K562 (cell line): ENCODE results near the gene OR52E5. TPM values are rescaled to one million over a fixed set of nuclear protein-coding genes. Genes with fewer than 3 reads are reported as not detected.

ENCODE experiments used
- ATAC-seq: fragments of 200-7000 bp; cut with Tn5 transposase; 3 replicates; pipeline ENCODE4 v1.9.1; 2020; ENCODE audit warnings: moderate library complexity
- BruUV-seq: library from RNA; stranded (reverse); fragments of 400-500 nt; replicated peaks from 2 replicates; lab custom pipeline; 2021; lab: Mats Ljungman, UMichigan
- CTCF ChIA-PET: fragments of 300-600 bp; formaldehyde crosslinking; extraction: SDS; loops from one replicate; lab custom pipeline; 2021; ENCODE audit warnings: low intra/inter-chr PET ratio; lab: Yijun Ruan, JAX
- POLR2A ChIA-PET: fragments of 300-600, 350-650 bp; sonication (Branson Sonifier 250); formaldehyde crosslinking; extraction: SDS; loops from one replicate; lab custom pipeline; 2021; ENCODE audit warnings: antibody characterized with exemption, inconsistent platforms; lab: Yijun Ruan, JAX
- DNase-seq, 4 experiments: peaks; one replicate each; pipeline versions ENCODE4 v3.0.0 to v3.0.0-alpha.2; 2011 to 2018; ENCODE audit warnings: low spot score in 3 of 4, mixed read lengths in 3 of 4; ENCODE audit errors: extremely low read depth in 1 of 4
- FAIRE-seq: peaks from 2 replicates; lab custom pipeline; 2011; peaks lifted over from hg19 to GRCh38; lab: Jason Lieb, UNC
- H2AFZ ChIP-seq: 2 replicates; pipeline ENCODE4 v1.6.0; 2011; ENCODE audit warnings: low read depth, low read length, control low read depth, inconsistent platforms
- H3K27ac ChIP-seq: fragments of 200-600 bp; 3 replicates; pipeline ENCODE4 v1.8.0; 2011; ENCODE audit warnings: low read depth, mild to moderate bottlenecking, control low read depth, inconsistent platforms, low read length, moderate library complexity, mixed read lengths; ENCODE audit errors: extremely low read depth
- H3K27me3 ChIP-seq, 2 experiments: fragments of 300-600 bp in 1 of 2; 2 replicates in 1 of 2; 3 replicates in 1 of 2; pipeline versions ENCODE4 v1.6.0 to v1.8.0; 2011; ENCODE audit warnings: inconsistent platforms in 2 of 2, low read length in 2 of 2, mild to moderate bottlenecking in 1 of 2, mixed read lengths in 1 of 2, moderate library complexity in 1 of 2; ENCODE audit not compliant: control insufficient read depth in 2 of 2, insufficient read depth in 2 of 2
- H3K36me3 ChIP-seq: fragments of 300-600 bp; 3 replicates; pipeline ENCODE4 v1.8.0; 2011; ENCODE audit warnings: mild to moderate bottlenecking, low read length, inconsistent platforms; ENCODE audit not compliant: control insufficient read depth, insufficient read depth
- H3K4me1 ChIP-seq, 2 experiments: fragments of 200-600 bp in 1 of 2; replicated peaks in 1 of 2; 2 replicates in 1 of 2; 3 replicates in 1 of 2; pipeline versions ENCODE4 v1.5.1 to v1.8.0; 2011; ENCODE audit warnings: inconsistent platforms in 2 of 2, low read length in 2 of 2, mild to moderate bottlenecking in 1 of 2, mixed read lengths in 1 of 2, moderate library complexity in 1 of 2; ENCODE audit not compliant: control insufficient read depth in 2 of 2, insufficient read depth in 2 of 2
- H3K4me2 ChIP-seq: 2 replicates; pipeline ENCODE4 v1.6.1; 2011; ENCODE audit warnings: low read length, control low read depth, inconsistent platforms, mixed read lengths; ENCODE audit not compliant: insufficient read depth
- H3K4me3 ChIP-seq: fragments of 200-600 bp; sonication (generic), shearing (Covaris generic); 2 replicates; pipeline ENCODE4 v1.5.1; 2016; ENCODE audit warnings: control low read depth, inconsistent platforms
- H3K79me2 ChIP-seq: fragments of 200-600 bp; 3 replicates; pipeline ENCODE4 v1.8.0; 2011; ENCODE audit warnings: low read length, inconsistent platforms; ENCODE audit not compliant: control insufficient read depth, insufficient read depth
- H3K9ac ChIP-seq, 2 experiments: 2 replicates each; pipeline versions ENCODE4 v1.6.0 to v1.6.1; 2011; ENCODE audit warnings: low read depth in 2 of 2, low read length in 2 of 2, control low read depth in 1 of 2, inconsistent platforms in 1 of 2, mild to moderate bottlenecking in 1 of 2, mixed read lengths in 1 of 2; ENCODE audit not compliant: insufficient read depth in 1 of 2
- H3K9me1 ChIP-seq: one replicate; pipeline ENCODE4 v1.6.0; 2011; ENCODE audit warnings: inconsistent platforms, mild to moderate bottlenecking, low read length, moderate library complexity; ENCODE audit not compliant: control insufficient read depth, insufficient read depth
- H3K9me3 ChIP-seq: replicated peaks from 2 replicates; pipeline ENCODE4 v1.5.1; 2011; ENCODE audit warnings: low read depth, low read length, inconsistent platforms; ENCODE audit not compliant: control insufficient read depth, insufficient read depth
- H4K20me1 ChIP-seq: replicated peaks from 2 replicates; pipeline ENCODE4 v1.6.1; 2011; ENCODE audit warnings: low read length, inconsistent platforms, mixed read lengths; ENCODE audit not compliant: control insufficient read depth, insufficient read depth
- ATF3 ChIP-seq, 2 experiments: fragments of 450-650 bp in 1 of 2; sonication (generic) in 1 of 2; formaldehyde crosslinking in 1 of 2; IDR thresholded peaks in 1 of 2; conservative IDR thresholded peaks in 1 of 2; 2 replicates each; pipeline versions ENCODE4 v1.6.1 to v1.8.1; 2016 to 2023; ENCODE audit warnings: mild to moderate bottlenecking in 2 of 2, moderate library complexity in 2 of 2, inconsistent platforms in 1 of 2, missing genetic modification reagents in 1 of 2
- ATF6 ChIP-seq: sonication (generic); formaldehyde crosslinking; IDR thresholded peaks from 2 replicates; pipeline ENCODE4 v1.4.0; 2020; ENCODE audit warnings: mild to moderate bottlenecking, missing genetic modification reagents
- BMI1 ChIP-seq: fragments of 150-350 bp; IDR thresholded peaks from 2 replicates; pipeline ENCODE4 v1.6.1; 2014; ENCODE audit warnings: low read length
- FOSL1 ChIP-seq: fragments of 200-800 bp; sonication (Bioruptor generic); conservative IDR thresholded peaks from 2 replicates; pipeline ENCODE4 v1.6.1; 2016; ENCODE audit warnings: missing genetic modification characterization, missing compliant biosample characterization
- GTF2A2 ChIP-seq: IDR thresholded peaks from 2 replicates; pipeline ENCODE4 v1.6.1; 2016; ENCODE audit warnings: mild to moderate bottlenecking, missing genetic modification characterization, missing compliant biosample characterization
- JUND ChIP-seq, 2 experiments: IDR thresholded peaks; 2 replicates in 1 of 2; 3 replicates in 1 of 2; pipeline ENCODE4 v1.6.1; 2011; ENCODE audit warnings: borderline replicate concordance in 2 of 2, low read depth in 2 of 2, low read length in 2 of 2, improper control_type of control experiment in 1 of 2, missing biosample characterization in 1 of 2, missing genetic modification characterization in 1 of 2, missing genetic modification reagents in 1 of 2
- MBD2 ChIP-seq: sonication (generic); IDR thresholded peaks from 2 replicates; pipeline ENCODE4 v1.6.1; 2016; ENCODE audit warnings: low read depth, borderline replicate concordance
- RHOXF2B ChIP-seq: fragments of 250-450 bp; sonication (Bioruptor Pico); conservative IDR thresholded peaks from 2 replicates; pipeline ENCODE4 v1.5.1; 2021
- TFE3 ChIP-seq: fragments of 450-650 bp; formaldehyde crosslinking; IDR thresholded peaks from 2 replicates; pipeline ENCODE4 v1.4.0; 2020; ENCODE audit warnings: mild to moderate bottlenecking, mixed read lengths
- ZNF174 ChIP-seq: fragments of 250-450 bp; sonication (Bioruptor Pico); IDR thresholded peaks from 2 replicates; pipeline ENCODE4 v1.4.0; 2020; ENCODE audit warnings: mild to moderate bottlenecking
- in situ Hi-C: fragments of 300-500 bp; cut with MboI; formaldehyde crosslinking; loops from 4 replicates; pipeline ENCODE4 v1.15.0; 2018; ENCODE audit warnings: inconsistent platforms, mixed read lengths
- intact Hi-C: fragments of 100-400 bp; cut with micrococcal nuclease; formaldehyde crosslinking; loops from 2 replicates; pipeline ENCODE4 v1.14.2; 2022
- polyA plus RNA-seq, 8 experiments: library from polyadenylated mRNA; depleted of rRNA in 4 of 8; stranded (reverse) in 5 of 8; unstranded in 3 of 8; fragments of >200 nt; fragmentation: Nextera tagmentation in 2 of 8; fragmentation: Illumina TruSeq in 1 of 8; extraction: Ambion mirVana in 2 of 8; extraction: Trizol in 1 of 8; gene quantifications; 2 replicates each; pipeline versions ENCODE4 v1.2.1 to v1.2.3, GENCODE V29; 2011 to 2014; ENCODE audit warnings: inconsistent platforms in 1 of 8, missing spikeins in 1 of 8
- total RNA-seq, 7 experiments: library from RNA; depleted of rRNA in 6 of 7; stranded (reverse); fragments of >200 nt in 6 of 7; fragmentation: Illumina TruSeq in 2 of 7; extraction: Trizol in 2 of 7; gene quantifications; 2 replicates each; pipeline versions ENCODE4 v1.2.1 to v1.2.3, GENCODE V29; 2011 to 2021; ENCODE audit warnings: low replicate concordance in 1 of 7

Gene OR52E5
- total and polyA plus RNA-seq, 9 of the 15 experiments (the other 6 are each of a cell fraction or from before 2014, with no cell fraction given) = not detected

- CTCF ChIA-PET = no interaction called here
- Histone ChIP-seq H3K27ac (no peak overlapping the region), H3K4me2 (no peak overlapping the region), H3K9ac (no peak overlapping the region), H3K9me3 (peaks cover 1% of the 10 kb centered on the region; the same call in 1 of the 2 replicates), H3K79me2 (no peaks in the 10 kb centered on the region), H3K36me3 (no peaks in the 10 kb centered on the region), H4K20me1 (no peaks in the 10 kb centered on the region), H2AFZ (no peak overlapping the region), H3K9me1 (no peaks in the 10 kb centered on the region), H3K27me3 (no peaks in the 10 kb centered on the region), H3K4me3 (no peak overlapping the region), H3K4me1 (no peaks in the 10 kb centered on the region)
- no peak for TF ChIP-seq GTF2A2 (tag)
- 0 out of 2 replicates have a peak, but pooled peaks have one; percentile 2 for TF ChIP-seq FOSL1 (tag)
- no peak for ATAC-seq
- intact Hi-C loops (no loop called here), in situ Hi-C loops (no loop called here)
- no TSS peak for BruUV-seq
- POLR2A ChIA-PET = no interaction called here
- no peak for FAIRE-seq
- no peak for DNase-seq
These were observed 30.4 kb downstream of the OR52E5 start for GRCh38 chr11:5923427-5923776.

GRCh38 chr11:5923794-5924193 is 30.8 kb downstream of the OR52E5 start:
- ATAC-seq = no peak
- no peak overlapping the region for H2AFZ ChIP-seq
- BruUV-seq = no TSS peak
- intact Hi-C loops (no loop called here), in situ Hi-C loops (no loop called here)
- H3K27ac ChIP-seq = no peak overlapping the region
- H3K9ac ChIP-seq = no peak overlapping the region
- H4K20me1 ChIP-seq = no peaks in the 10 kb centered on the region
- no peaks in the 10 kb centered on the region for H3K9me1 ChIP-seq
- no peak for DNase-seq
- FAIRE-seq = no peak
- H3K4me3 ChIP-seq = no peak overlapping the region
- H3K79me2 ChIP-seq = no peaks in the 10 kb centered on the region
- CTCF ChIA-PET = no interaction called here
- POLR2A ChIA-PET = no interaction called here
- H3K36me3 ChIP-seq = no peaks in the 10 kb centered on the region
- H3K4me1 ChIP-seq = no peaks in the 10 kb centered on the region; a peak in 1 of 5 replicates
- H3K27me3 ChIP-seq = no peaks in the 10 kb centered on the region
- peaks cover 1% of the 10 kb centered on the region; the same call in 1 of the 2 replicates for H3K9me3 ChIP-seq
- no peak overlapping the region for H3K4me2 ChIP-seq
- TF ChIP-seq JUND (IDR thresholded peaks at IDR 0.05; ENCODE audit: borderline replicate concordance, low read depth, low read length) (peak; percentile 44; the same call in 1 of the 2 replicates), JUND (tag; IDR thresholded peaks at IDR 0.05; ENCODE audit: borderline replicate concordance, low read depth, low read length) (peak; percentile 35; the same call in 1 of the 3 replicates), MBD2 (no peak), ZNF174 (CRISPR knock-in tag) (no peak), RHOXF2B (CRISPR knock-in tag) (no peak), BMI1 (no peak), TFE3 (CRISPR knock-in tag) (no peak), ATF3 (IDR thresholded peaks at IDR 0.05) (peak; percentile 85), ATF3 (CRISPR knock-in tag; conservative IDR thresholded peaks at IDR 0.05) (no peak), ATF6 (no peak)
